Mucosa of stomach (tissue), 1 donor: ENCODE measurements around the gene LRRN4.

Source experiments
- H3K27me3 ChIP-seq: one replicate; pipeline ENCODE4 v1.7.0; 2013; ENCODE audit warnings: mild to moderate bottlenecking, low read length; ENCODE audit not compliant: control insufficient read depth, insufficient read depth
- H3K36me3 ChIP-seq: one replicate; pipeline ENCODE4 v1.7.0; 2013; ENCODE audit warnings: low read length; ENCODE audit not compliant: control insufficient read depth, insufficient read depth
- H3K4me1 ChIP-seq: one replicate; pipeline ENCODE4 v1.7.0; 2013; ENCODE audit warnings: mild to moderate bottlenecking, low read length; ENCODE audit not compliant: control insufficient read depth, insufficient read depth
- H3K4me3 ChIP-seq: one replicate; pipeline ENCODE4 v1.7.0; 2013; ENCODE audit warnings: low read length
- H3K9ac ChIP-seq: one replicate; pipeline ENCODE4 v1.7.0; 2013; ENCODE audit warnings: mild to moderate bottlenecking, low read length, moderate library complexity
- H3K9me3 ChIP-seq: one replicate; pipeline ENCODE4 v1.7.0; 2013; ENCODE audit warnings: mild to moderate bottlenecking, low read length, moderate library complexity; ENCODE audit not compliant: control insufficient read depth
- donor health status: Pancreatic carcinoma.

The LRRN4 gene

GRCh38 chr20:6079016-6079415 lies 25.2 kb upstream of the LRRN4 start:
- Histone ChIP-seq H3K9ac (no peak overlapping the region), H3K4me3 (no peak overlapping the region), H3K4me1 (peaks cover 15% of the 10 kb centered on the region), H3K27me3 (no peaks in the 10 kb centered on the region), H3K9me3 (no peaks in the 10 kb centered on the region), H3K36me3 (peaks cover 14% of the 10 kb centered on the region)

- H3K4me3 ChIP-seq = no peak overlapping the region
- H3K36me3 ChIP-seq = peaks cover 14% of the 10 kb centered on the region
- no peak overlapping the region for H3K9ac ChIP-seq
- no peaks in the 10 kb centered on the region for H3K9me3 ChIP-seq
- peaks cover 16% of the 10 kb centered on the region for H3K4me1 ChIP-seq
- H3K27me3 ChIP-seq = no peaks in the 10 kb centered on the region
These were observed 21.8 kb upstream of the LRRN4 start for GRCh38 chr20:6075428-6076219.

- Histone ChIP-seq H3K9me3 (no peaks in the 10 kb centered on the region), H3K4me1 (peaks cover 16% of the 10 kb centered on the region), H3K36me3 (peaks cover 14% of the 10 kb centered on the region), H3K9ac (no peak overlapping the region), H3K4me3 (no peak overlapping the region), H3K27me3 (no peaks in the 10 kb centered on the region)
These were observed 20.9 kb upstream of the LRRN4 start for GRCh38 chr20:6074784-6075183.

GRCh38 chr20:6074145-6074561 lies 20.3 kb upstream of the LRRN4 start:
- Histone ChIP-seq H3K36me3 (peaks cover 14% of the 10 kb centered on the region), H3K27me3 (no peaks in the 10 kb centered on the region), H3K9ac (no peak overlapping the region), H3K4me3 (no peak overlapping the region), H3K9me3 (no peaks in the 10 kb centered on the region), H3K4me1 (peaks cover 16% of the 10 kb centered on the region)

- peaks cover 21% of the 10 kb centered on the region for H3K4me1 ChIP-seq
- peaks cover 4% of the 10 kb centered on the region for H3K36me3 ChIP-seq
These were observed 17.2 kb upstream of the LRRN4 start for GRCh38 chr20:6070829-6071695.

GRCh38 chr20:6069669-6070068 lies 15.8 kb upstream of the LRRN4 start:
- Histone ChIP-seq H3K27me3 (no peaks in the 10 kb centered on the region), H3K9ac (no peak overlapping the region), H3K36me3 (no peaks in the 10 kb centered on the region), H3K4me3 (no peak overlapping the region), H3K9me3 (no peaks in the 10 kb centered on the region), H3K4me1 (peaks cover 18% of the 10 kb centered on the region)

More at GRCh38 chr20:6070829-6071695, 17.2 kb upstream of the LRRN4 start:
- no peak overlapping the region for H3K9ac ChIP-seq
- H3K27me3 ChIP-seq = no peaks in the 10 kb centered on the region
- no peaks in the 10 kb centered on the region for H3K9me3 ChIP-seq
- H3K4me3 ChIP-seq = no peak overlapping the region

GRCh38 chr20:6067763-6068318 lies 14.0 kb upstream of the LRRN4 start:
- Histone ChIP-seq H3K9ac (no peak overlapping the region), H3K9me3 (no peaks in the 10 kb centered on the region), H3K4me1 (peaks cover 11% of the 10 kb centered on the region), H3K36me3 (no peaks in the 10 kb centered on the region), H3K27me3 (no peaks in the 10 kb centered on the region), H3K4me3 (no peak overlapping the region)

- Histone ChIP-seq H3K27me3 (no peaks in the 10 kb centered on the region), H3K4me3 (no peak overlapping the region), H3K9me3 (no peaks in the 10 kb centered on the region), H3K36me3 (no peaks in the 10 kb centered on the region), H3K4me1 (peaks cover 11% of the 10 kb centered on the region), H3K9ac (no peak overlapping the region)
These were observed 12.7 kb upstream of the LRRN4 start for GRCh38 chr20:6066582-6066981.

GRCh38 chr20:6061544-6061943 lies 7.7 kb upstream of the LRRN4 start:
- no peaks in the 10 kb centered on the region for H3K9me3 ChIP-seq
- H3K27me3 ChIP-seq = no peaks in the 10 kb centered on the region
- no peak overlapping the region for H3K9ac ChIP-seq
- no peaks in the 10 kb centered on the region for H3K36me3 ChIP-seq
- H3K4me1 ChIP-seq = peaks cover 22% of the 10 kb centered on the region
- no peak overlapping the region for H3K4me3 ChIP-seq

- no peak overlapping the region for H3K9ac ChIP-seq
- H3K4me3 ChIP-seq = no peak overlapping the region
- peaks cover 22% of the 10 kb centered on the region for H3K4me1 ChIP-seq
- no peaks in the 10 kb centered on the region for H3K9me3 ChIP-seq
- no peaks in the 10 kb centered on the region for H3K36me3 ChIP-seq
- no peaks in the 10 kb centered on the region for H3K27me3 ChIP-seq
These were observed 6.4 kb upstream of the LRRN4 start for GRCh38 chr20:6060213-6060612.

GRCh38 chr20:6058684-6059295 lies 4.9 kb upstream of the LRRN4 start:
- peaks cover 22% of the 10 kb centered on the region for H3K4me1 ChIP-seq
- H3K4me3 ChIP-seq = no peak overlapping the region
- H3K9me3 ChIP-seq = no peaks in the 10 kb centered on the region
- H3K36me3 ChIP-seq = no peaks in the 10 kb centered on the region
- peaks cover 3% of the 10 kb centered on the region for H3K27me3 ChIP-seq
- H3K9ac ChIP-seq = no peak overlapping the region
